Ishikawa (cell line): ENCODE results near the gene DHDH.

Experiments used
- CEBPB ChIP-seq: IDR thresholded peaks from 2 replicates; pipeline ENCODE4 v1.6.1; 2012
- EP300 ChIP-seq: IDR thresholded peaks from 2 replicates; pipeline ENCODE4 v1.6.1; 2012; ENCODE audit warnings: borderline replicate concordance
- RAD21 ChIP-seq: IDR thresholded peaks from 2 replicates; pipeline ENCODE4 v1.6.1; 2012; ENCODE audit warnings: low read depth
- TAF1 ChIP-seq: IDR thresholded peaks from 2 replicates; pipeline ENCODE4 v1.6.1; 2012; ENCODE audit warnings: low read depth, mild to moderate bottlenecking
- TEAD4 ChIP-seq: IDR thresholded peaks from 2 replicates; pipeline ENCODE4 v1.6.1; 2012
- USF1 ChIP-seq: IDR thresholded peaks from 2 replicates; pipeline ENCODE4 v1.6.1; 2012

GRCh38 chr19:48966541-48967345 lies 33.2 kb downstream of the DHDH start:
- TF ChIP-seq EP300, result no peak
- TF ChIP-seq TEAD4, result no peak
- no peak for TF ChIP-seq TAF1
- TF ChIP-seq USF1, result no peak
- TF ChIP-seq RAD21, result no peak
- no peak for TF ChIP-seq CEBPB
